Gastrocnemius medialis (tissue), 4 donors: ENCODE measurements around the gene CMBL. TPM values are rescaled to one million over a fixed set of nuclear protein-coding genes. Genes with fewer than 3 reads are reported as not detected.
"Not testable (repeated sequence)": the region's sequence is repeated elsewhere in the genome, so short reads cannot be mapped to it uniquely, and the experiment has no call there.

Experiments used
- ATAC-seq, 2 donors: fragments of 150-250 bp; one replicate each; pipeline ENCODE4 v1.9.1; 2016
- DNase-seq, 2 donors: peaks; one replicate each; pipeline ENCODE4 v3.0.0-alpha.2; 2019
- H3K27ac ChIP-seq, 4 donors: fragments of 200-600 bp; sonication (generic); 1 replicate in 1 of 4; 2 replicates in 3 of 4; pipeline ENCODE4 v1.5.1; 2016 to 2018; ENCODE audit warnings: mild to moderate bottlenecking in 2 of 4, moderate library complexity in 1 of 4
- H3K27me3 ChIP-seq, 3 donors: fragments of 200-600 bp; sonication (generic) in 2 of 3; 1 replicate in 1 of 3; 2 replicates in 2 of 3; pipeline versions ENCODE4 v1.5.1 to v1.6.0; 2016 to 2019; ENCODE audit warnings: mild to moderate bottlenecking in 1 of 3, moderate library complexity in 1 of 3
- H3K36me3 ChIP-seq, 2 donors: fragments of 200-600 bp; sonication (generic) in 1 of 2; one replicate each; pipeline ENCODE4 v1.5.1; 2017 to 2018
- H3K4me1 ChIP-seq, 2 donors: fragments of 200-600 bp; sonication (generic) in 1 of 2; one replicate each; pipeline ENCODE4 v1.5.1; 2016 to 2017; ENCODE audit warnings: mild to moderate bottlenecking in 2 of 2
- H3K4me3 ChIP-seq, 4 donors: fragments of 200-600 bp; sonication (generic) in 3 of 4; 1 replicate in 1 of 4; 2 replicates in 3 of 4; pipeline ENCODE4 v1.5.1; 2016 to 2019; ENCODE audit warnings: mild to moderate bottlenecking in 2 of 4
- H3K9me3 ChIP-seq, 3 donors: fragments of 200-600 bp; sonication (generic) in 2 of 3; 1 replicate in 1 of 3; 2 replicates in 2 of 3; pipeline ENCODE4 v1.5.1; 2016 to 2019
- CTCF ChIP-seq, 5 experiments: fragments of 450-650 bp in 3 of 5; fragments of 200-600 bp in 2 of 5; sonication (generic) in 2 of 5; IDR thresholded peaks in 4 of 5; conservative IDR thresholded peaks in 1 of 5; 1 replicate in 4 of 5; 2 replicates in 1 of 5; pipeline ENCODE4 v1.5.1; 2016 to 2019; ENCODE audit warnings: antibody characterized with exemption in 5 of 5, mild to moderate bottlenecking in 3 of 5, moderate library complexity in 3 of 5
- POLR2A ChIP-seq, 2 donors: fragments of 450-650 bp; IDR thresholded peaks; one replicate each; pipeline ENCODE4 v1.6.1; 2017; ENCODE audit warnings: antibody characterized with exemption in 2 of 2, mild to moderate bottlenecking in 2 of 2, moderate library complexity in 2 of 2
- in situ Hi-C, 4 donors: fragments of 200-750 bp; cut with MboI; loops; one replicate each; pipeline versions ENCODE4 v1.15.0 to v1.8.0; 2017; ENCODE audit warnings: low sequenced_read_pairs in 4 of 4
- intact Hi-C: fragments of 100-400 bp; cut with DNase I; formaldehyde crosslinking; loops from one replicate; pipeline ENCODE4 v1.15.1; 2023; ENCODE audit warnings: low total_unique reads
- total RNA-seq, 4 donors: library from RNA; depleted of rRNA; stranded (reverse); fragments of >200 nt; gene quantifications; one replicate each; pipeline versions ENCODE4 v1.1.0 to v1.2.3, GENCODE V29; 2016

Gene CMBL
- total RNA-seq, 4 donors from 2014 or later, result 7.8 to 46.7 (median 35.6) TPM

DNA sequence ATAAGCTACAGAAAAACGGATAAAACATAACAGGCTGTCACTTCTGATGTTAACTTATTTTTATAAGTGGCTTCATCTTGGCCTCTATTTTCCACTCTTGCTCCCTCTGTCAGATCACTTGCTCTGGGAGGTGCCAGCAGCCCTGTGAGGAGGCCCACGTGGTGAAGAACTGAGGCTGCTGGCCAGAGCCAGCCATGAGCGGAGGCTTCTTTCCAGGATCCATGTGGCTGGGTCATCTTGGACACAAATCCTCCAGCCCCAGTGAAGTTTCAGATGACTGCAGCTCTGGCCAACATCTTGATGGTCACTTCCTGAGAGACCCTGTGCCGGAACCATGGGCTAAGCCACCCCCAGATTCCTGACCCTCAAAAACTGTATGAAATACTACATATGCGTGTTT is 7.5 kb upstream of the CMBL start:
- Histone ChIP-seq H3K4me1 (peaks cover 40 to 43% of the 10 kb centered on the region in 2 donors), H3K27me3 (no peaks in the 10 kb centered on the region), H3K36me3 (no peaks in the 10 kb centered on the region), H3K9me3 (no peaks in the 10 kb centered on the region), H3K27ac (peak overlapping the region; percentile 70 to 91 (median 82)), H3K4me3 (no peak overlapping the region)
- TF ChIP-seq POLR2A (IDR thresholded peaks at IDR 0.05) (no peak), CTCF (IDR thresholded peaks at IDR 0.05 in 4 of 5, conservative IDR thresholded peaks at IDR 0.05 in 1 of 5) (no peak)
- in situ Hi-C loops (no loop called here), intact Hi-C loops (loop anchor here (5.0 kb wide), 1 partner anchor 37 kb away; the partner anchor contains the start of gene MARCHF6)
- DNase-seq (peak; percentile 72 to 75), ATAC-seq (peak; percentile 48 to 59)

DNA sequence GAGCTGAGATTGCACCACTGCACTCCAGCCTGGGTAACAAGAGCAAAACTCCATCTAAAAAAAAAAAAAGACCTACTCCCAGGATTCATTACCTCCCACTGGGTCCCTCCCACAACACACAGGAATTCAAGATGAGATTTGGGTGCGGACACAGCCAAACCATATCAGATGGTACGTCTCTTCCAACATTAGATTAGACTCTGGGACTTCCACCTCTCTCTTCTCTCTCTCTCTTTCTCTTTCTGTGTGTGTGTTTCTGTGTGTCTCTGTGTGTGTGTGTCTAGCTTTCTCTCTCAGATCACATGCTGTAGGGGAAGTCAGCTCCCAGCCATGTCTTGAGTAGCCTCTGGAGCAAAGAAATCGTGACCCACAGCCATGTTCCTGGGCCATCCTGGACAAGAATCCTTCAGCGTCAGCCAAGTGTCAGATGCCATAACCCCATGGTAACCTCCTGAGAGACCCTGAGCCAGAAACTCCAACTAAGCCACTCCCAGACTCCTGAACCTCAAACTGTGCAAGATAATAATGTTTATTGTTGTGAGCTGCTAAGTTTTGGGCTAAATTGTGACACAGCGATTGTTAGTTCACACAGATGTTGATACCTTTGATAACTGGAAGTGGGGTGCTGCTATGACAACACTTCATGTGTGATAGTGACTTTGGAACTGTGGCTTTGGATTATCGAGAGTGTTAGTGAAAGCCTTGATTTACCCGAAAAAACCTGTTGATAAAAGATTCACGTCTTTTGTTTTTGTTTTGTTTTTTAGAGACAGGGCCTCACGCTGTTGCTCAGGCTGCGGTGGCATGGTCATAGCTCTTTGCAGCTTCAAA is 4.1 kb upstream of the CMBL start:
- ATAC-seq (no peak), DNase-seq (no peak)
- TF ChIP-seq CTCF (IDR thresholded peaks at IDR 0.05 in 4 of 5, conservative IDR thresholded peaks at IDR 0.05 in 1 of 5), result no peak
- TF ChIP-seq POLR2A (IDR thresholded peaks at IDR 0.05), result no peak
- H3K27me3 ChIP-seq, result no peaks in the 10 kb centered on the region
- no peaks in the 10 kb centered on the region for H3K9me3 ChIP-seq
- no peaks in the 10 kb centered on the region for H3K36me3 ChIP-seq
- in situ Hi-C loops, result no loop called here
- no peak overlapping the region for H3K4me3 ChIP-seq
- peak overlapping the region; percentile 91 to 98 (median 94) for H3K27ac ChIP-seq
- peaks cover 29 to 33% of the 10 kb centered on the region in 2 donors for H3K4me1 ChIP-seq
- intact Hi-C loops, result no loop called here

GRCh38 chr5:10310835-10311570 is 3.3 kb upstream of the CMBL start:
- ATAC-seq, intact Hi-C loops: not testable (repeated sequence)
- H3K27ac ChIP-seq, result peak overlapping the region; percentile 91 to 98 (median 94)

GRCh38 chr5:10310066-10310779 is 2.5 kb upstream of the CMBL start:
- DNase-seq (peak in 1 of 2 donors; percentile 73), ATAC-seq (peak; percentile 45 to 55)
- in situ Hi-C loops, result no loop called here
- intact Hi-C loops, result no loop called here
- TF ChIP-seq CTCF (IDR thresholded peaks at IDR 0.05 in 4 of 5, conservative IDR thresholded peaks at IDR 0.05 in 1 of 5) (no peak), POLR2A (IDR thresholded peaks at IDR 0.05) (no peak)
- Histone ChIP-seq H3K4me1 (peaks cover 45 to 49% of the 10 kb centered on the region in 2 donors), H3K27me3 (no peaks in the 10 kb centered on the region), H3K4me3 (no peak overlapping the region), H3K27ac (peak overlapping the region; percentile 91 to 98 (median 94)), H3K36me3 (no peaks in the 10 kb centered on the region), H3K9me3 (no peaks in the 10 kb centered on the region)

More at GRCh38 chr5:10310835-10311570, 3.3 kb upstream of the CMBL start:
- H3K36me3 ChIP-seq, H3K27me3 ChIP-seq, in situ Hi-C loops, H3K4me3 ChIP-seq, DNase-seq, H3K9me3 ChIP-seq: not testable (repeated sequence)
- peaks cover 37 to 41% of the 10 kb centered on the region in 2 donors for H3K4me1 ChIP-seq
